Superior temporal gyrus (tissue), 1 donor: ENCODE results near the gene PARK7.

Source experiments
- DNase-seq: peaks from one replicate; pipeline ENCODE4 v3.0.0-alpha.2; 2016; ENCODE audit errors: extremely low spot score

The PARK7 gene

DNA sequence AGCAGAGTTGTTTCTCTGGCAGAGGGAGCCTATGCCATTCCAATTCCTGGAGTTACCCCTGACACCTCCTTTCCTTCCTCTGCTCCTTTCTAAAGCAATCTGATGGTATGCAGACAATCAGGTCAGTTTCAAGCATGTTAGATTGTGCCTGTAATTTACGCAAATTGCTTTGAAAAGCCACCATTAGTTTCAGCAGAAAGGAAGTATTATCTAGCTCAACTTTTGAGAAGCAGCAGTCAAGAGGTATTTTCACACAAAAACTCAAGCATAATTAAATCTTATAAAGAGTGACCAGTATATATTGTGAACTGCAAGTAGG is 62.4 kb downstream of the PARK7 start:
- peak; percentile 11 for DNase-seq

DNA sequence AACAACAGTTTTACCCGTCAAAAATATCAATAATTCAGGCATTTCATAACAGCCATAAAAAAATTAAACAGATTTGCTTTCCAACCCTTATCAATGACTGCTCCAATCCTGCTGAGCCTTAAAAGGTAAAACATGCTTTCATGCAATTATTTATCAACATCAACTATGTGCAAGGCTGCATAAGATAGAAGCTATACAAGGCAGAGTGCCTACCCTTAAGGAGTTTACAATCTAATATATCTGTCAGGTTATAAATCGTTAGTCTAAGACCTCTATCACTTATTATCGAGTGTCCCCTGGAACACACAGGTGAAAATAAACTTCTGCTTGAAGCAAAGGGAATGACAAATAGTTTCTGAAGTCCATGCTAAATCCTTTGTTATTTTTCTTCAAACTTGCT is 62.8 kb downstream of the PARK7 start:
- peak; percentile 11 for DNase-seq

DNA sequence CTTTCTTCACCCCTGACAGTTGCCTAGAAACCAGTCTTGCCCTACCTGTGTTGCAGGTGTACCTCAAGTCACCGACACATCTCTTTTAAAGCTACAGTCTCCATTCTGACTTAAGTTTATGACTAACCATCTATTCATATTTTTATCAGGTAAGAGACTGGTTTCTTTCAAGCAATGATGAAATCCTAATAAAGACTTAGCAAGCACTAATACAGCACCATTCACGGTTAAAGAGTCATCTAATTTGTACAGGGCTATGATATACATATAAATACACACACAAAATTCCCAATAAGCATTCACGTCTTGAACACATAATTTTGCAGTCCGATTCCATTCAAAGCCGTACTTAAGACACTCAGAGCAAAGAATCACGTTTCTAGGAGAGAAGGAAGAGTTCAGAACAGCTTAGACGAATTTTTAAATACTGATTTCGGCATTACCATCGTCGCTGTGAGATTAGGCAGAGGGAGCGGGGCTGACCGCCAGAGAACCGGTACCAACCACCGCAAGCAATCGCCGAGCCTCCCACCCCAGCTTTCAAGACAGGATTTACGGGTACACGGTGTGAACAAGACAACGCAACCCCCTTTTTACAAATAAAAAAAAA is 63.7 kb downstream of the PARK7 start:
- DNase-seq, result peak; percentile 59

DNA sequence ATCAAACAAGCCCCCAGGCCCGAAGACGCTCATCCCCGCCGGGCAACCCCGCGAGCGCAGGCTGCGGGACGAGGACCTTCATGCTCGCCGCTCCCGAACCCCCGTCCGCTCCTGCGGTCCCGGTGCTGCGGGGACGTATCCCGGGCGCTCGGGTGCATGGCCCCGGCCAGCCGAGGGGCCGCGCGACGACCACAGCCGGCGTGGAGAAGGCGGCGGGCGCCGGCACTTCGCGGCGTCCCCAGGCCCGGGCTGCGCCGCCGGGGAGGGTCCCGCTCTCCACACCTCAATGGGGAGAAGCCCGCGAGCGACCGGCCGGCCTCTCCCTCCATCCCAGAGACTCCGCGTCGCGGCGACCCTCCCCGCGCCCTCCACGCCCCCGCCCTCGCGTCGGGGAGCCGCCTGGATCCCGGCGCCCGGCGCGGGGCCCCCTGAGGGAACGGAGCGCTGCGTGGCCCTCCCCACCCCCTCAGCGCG is 64.2 kb downstream of the PARK7 start:
- DNase-seq, result no peak

DNA sequence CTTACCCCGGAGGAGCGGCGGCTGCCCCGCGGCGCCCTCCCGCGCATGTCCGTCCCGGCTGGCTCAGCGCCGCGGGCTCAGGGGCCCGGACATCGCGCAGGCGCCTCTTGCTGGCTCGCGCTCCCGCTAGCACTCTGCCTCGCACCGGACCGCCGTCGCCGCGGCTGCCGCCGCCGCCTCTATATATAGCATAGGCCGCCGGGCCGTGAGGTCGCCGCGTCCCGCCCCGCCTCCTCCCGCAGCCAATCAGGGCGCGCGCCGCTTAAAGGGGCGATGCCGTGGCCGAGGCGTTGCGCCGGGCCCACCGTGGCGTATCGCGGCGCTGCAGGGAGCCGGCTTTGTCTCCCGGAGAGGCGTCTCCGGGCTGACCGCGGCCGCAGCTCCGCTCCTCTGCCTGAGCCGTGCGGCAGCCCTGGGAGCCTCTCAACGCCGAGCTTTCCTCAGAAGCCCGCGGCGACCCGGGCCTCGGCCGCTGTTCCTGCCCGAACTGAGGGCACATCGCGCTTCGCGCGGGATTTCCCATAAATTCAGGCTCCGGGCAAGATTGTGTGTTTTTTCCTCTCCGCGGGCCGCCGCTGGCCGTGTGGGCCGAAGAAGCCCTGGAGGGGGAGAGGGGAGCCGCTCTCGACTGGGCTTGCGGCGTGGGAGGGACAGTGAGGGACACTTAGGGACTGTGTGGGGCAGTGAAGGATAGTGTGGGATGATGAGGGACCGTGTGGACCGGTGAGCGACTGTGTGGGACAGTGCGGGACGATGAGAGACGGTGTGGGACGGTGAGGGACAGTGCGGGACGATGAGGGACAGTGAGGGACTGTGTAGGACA is 64.9 kb downstream of the PARK7 start, which contains the start of gene ERRFI1:
ERRFI1 (minus strand) TSS at position 157 of the 823 bp plus-strand sequence. CDS start 10,690 bp downstream, outside the sequence.
- peak; percentile 93 for DNase-seq

DNA sequence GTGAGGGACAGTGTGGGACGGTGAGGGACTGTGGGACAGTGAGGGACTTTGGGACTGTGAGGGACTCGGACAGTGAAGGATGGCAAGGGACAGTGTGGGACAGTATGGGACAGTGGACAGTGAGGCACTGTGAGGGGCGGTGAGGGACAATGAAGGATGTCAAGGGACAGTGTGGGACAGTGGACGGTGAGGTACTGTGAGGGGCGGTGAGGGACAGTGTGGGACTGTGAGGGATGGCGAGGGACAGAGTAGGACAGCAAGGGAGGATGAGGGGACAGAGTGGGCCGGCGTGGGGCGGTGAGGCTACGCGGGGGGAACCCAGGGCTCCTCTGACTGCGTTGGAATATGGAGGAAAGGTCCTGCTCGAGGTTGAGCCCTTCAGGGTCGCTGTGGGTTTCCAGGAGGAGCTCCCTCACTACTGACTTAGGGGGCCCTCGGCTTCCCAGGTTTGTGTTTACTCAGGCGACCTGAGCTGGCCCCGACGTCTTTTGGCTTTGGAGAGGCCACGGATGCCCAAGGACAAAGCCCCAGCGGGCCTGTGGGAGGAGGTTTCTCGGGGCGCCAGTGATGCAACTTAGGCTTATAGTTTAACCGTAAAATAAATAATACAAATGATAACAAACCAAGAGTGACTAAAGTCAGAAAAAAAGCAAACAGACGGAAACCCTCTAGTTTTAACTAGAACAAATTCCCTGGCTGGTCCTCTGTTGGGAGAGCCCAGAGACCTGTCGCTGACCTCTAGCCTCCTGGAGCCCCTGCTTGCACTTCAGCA is 65.7 kb downstream of the PARK7 start:
- no peak for DNase-seq

DNA sequence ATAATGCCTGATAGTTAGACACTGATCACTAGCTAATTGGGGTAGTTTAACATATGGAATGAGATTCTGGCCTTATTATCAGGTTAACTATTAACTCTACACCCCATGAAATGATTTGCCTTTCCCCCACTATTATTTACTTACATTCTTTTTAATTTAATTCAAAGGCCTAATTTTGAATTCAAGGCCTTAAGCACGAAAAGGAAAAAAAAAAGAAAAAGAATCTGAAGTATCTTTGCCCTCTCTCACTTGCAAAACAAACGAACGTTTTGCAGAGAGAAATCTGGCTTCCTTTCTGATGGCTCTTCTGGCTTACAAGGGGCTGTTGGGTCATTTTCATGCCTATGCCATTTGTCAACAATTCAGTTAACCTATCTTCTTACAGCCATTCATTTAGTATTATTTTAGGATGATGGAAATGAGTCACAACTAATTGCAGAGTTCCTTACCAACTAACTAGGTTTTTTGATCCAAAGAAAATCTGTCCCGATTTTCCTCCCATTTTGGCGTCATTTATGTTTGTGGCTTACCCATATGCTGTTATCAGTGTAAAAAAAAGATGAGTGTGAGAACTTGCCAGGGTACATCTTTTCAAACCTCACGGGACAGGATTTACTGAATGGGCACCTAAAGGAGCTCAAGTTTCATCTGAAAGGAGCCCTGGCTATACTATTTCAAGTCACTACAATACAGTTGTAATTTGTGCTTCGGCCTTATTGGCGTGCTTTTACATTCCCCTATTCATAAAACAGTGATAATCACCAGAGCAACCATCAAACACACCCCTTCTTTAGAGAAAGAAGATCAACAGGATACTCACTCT is 66.4 kb downstream of the PARK7 start:
- DNase-seq, result peak; percentile 9

DNA sequence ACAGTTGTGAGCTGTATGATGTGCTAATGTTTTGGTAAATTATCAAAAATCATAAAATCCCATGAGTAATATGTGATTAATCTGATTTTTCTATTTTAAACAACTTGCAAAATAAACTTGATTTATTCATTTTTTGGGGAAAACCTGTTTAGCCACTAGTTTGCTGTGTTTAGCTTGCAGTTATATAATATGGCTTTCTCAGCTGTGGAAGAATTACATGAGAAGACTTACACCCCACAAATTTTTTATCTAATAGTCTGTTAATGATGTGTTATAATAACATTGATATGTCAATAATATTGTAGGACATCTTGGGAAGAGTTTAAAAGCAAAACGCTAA is 67.0 kb downstream of the PARK7 start:
- peak; percentile 20 for DNase-seq

DNA sequence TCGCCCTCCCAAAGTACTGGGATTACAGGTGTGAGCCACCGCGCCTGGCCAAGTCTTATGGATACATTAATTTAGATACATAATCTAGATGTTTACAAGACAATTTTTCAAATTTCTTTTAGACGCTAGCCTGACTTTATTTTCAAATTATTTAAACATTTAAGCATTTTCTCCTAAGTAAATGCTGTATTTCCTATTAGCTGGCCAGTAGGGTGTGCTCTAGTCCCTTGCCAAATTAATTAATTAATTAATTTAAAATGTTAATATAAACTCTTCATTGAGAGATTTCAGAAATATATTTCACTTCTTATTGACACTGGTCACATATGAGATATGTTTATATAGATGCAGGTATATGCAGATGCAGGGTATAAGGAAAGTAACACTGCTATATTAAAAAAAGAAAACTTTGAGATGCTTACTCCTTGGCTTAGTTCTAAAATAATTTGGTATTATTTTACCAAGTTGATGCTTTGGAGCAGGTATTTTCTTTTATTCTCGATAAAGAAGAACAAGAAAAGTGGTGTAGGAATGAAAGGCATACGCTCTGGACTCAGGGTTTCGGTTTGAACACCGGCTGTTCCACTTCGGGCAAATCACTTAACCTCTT is 69.8 kb downstream of the PARK7 start:
- peak; percentile 74 for DNase-seq

DNA sequence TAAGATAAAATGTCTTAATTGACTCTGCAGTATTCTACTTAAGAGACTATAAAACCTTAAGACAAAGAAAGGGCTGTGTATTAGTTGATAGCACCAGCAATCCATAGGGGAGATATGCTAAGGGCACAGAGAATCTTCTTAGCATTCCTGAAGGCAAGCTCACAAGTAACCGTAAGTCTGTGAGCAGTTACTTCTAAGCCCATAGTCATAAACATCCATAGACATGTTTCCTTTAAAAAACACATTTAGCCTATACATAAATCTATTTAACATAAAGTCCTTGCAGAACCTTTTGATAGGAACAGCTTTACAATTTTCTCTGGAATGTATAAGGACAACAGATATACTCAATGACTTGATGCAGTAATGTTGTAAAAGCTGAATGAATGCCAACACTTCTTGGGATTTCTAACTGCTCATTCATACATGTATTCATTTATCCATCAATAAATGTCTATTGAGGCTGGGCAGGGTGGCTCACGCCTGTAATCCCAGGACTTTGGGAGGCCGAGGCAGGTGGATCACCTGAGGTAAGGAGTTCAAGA is 70.9 kb downstream of the PARK7 start:
- peak; percentile 4 for DNase-seq

DNA sequence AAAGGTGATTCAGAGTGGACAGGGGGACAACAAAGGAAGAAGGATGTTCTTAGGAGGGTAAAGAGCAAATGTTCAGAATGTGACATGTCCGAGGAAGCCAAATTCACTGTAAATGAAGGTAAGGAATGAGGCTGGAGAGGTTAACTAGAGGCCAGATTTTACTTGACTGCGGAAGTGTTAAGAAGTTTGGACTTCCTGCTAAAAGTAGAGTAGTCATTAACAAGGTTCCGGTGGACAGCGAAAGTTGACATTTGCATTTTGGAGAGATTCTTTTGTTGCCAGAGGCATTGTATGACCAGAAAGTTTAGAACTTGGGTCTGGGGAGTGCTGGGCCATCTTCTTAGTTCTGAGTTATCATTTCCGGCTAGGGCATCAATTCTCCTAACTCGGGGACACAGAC is 71.8 kb downstream of the PARK7 start:
- peak; percentile 2 for DNase-seq
